Loucy (cell line): ENCODE measurements around the gene STIMATE.

Experiments
- H2AFZ ChIP-seq: fragments of 200-600 bp; sonication (generic); 2 replicates; pipeline ENCODE4 v1.6.0; 2016; ENCODE audit warnings: antibody characterized with exemption, mild to moderate bottlenecking, low read length, moderate library complexity
- H3F3A ChIP-seq: fragments of 200-600 bp; 2 replicates; pipeline ENCODE4 v1.6.0; 2016; ENCODE audit warnings: antibody characterized with exemption, low read depth, mild to moderate bottlenecking
- H3K27me3 ChIP-seq: fragments of 200-600 bp; sonication (generic); 2 replicates; pipeline ENCODE4 v1.6.1; 2014; ENCODE audit warnings: low read length, mild to moderate bottlenecking; ENCODE audit not compliant: insufficient read depth, poor library complexity, severe bottlenecking
- H3K36me3 ChIP-seq: fragments of 200-600 bp; sonication (generic); 2 replicates; pipeline ENCODE4 v1.6.1; 2016; ENCODE audit warnings: low read length; ENCODE audit not compliant: insufficient read depth
- H3K4me1 ChIP-seq: fragments of 200-600 bp; sonication (generic); 2 replicates; pipeline ENCODE4 v1.5.1; 2014; ENCODE audit warnings: low read length, mild to moderate bottlenecking; ENCODE audit not compliant: insufficient read depth, poor library complexity, severe bottlenecking
- H3K4me2 ChIP-seq: fragments of 200-600 bp; sonication (generic); 2 replicates; pipeline ENCODE4 v1.6.0; 2014; ENCODE audit warnings: antibody characterized with exemption, low read length, low read depth, mild to moderate bottlenecking; ENCODE audit not compliant: poor library complexity, severe bottlenecking
- H3K4me3 ChIP-seq: fragments of 200-600 bp; sonication (generic); 2 replicates; pipeline ENCODE4 v1.5.1; 2014; ENCODE audit warnings: low read length, mild to moderate bottlenecking, mixed read lengths; ENCODE audit not compliant: poor library complexity, severe bottlenecking
- H3K79me2 ChIP-seq: fragments of 200-600 bp; sonication (generic); 2 replicates; pipeline ENCODE4 v1.6.1; 2014; ENCODE audit warnings: low read length; ENCODE audit not compliant: insufficient read depth
- H3K9ac ChIP-seq: fragments of 200-600 bp; sonication (generic); 2 replicates; pipeline ENCODE4 v1.6.0; 2014; ENCODE audit warnings: mild to moderate bottlenecking, low read depth, low read length, moderate library complexity; ENCODE audit not compliant: poor library complexity, severe bottlenecking
- H3K9me2 ChIP-seq: fragments of 200-600 bp; sonication (generic); replicated peaks from 2 replicates; pipeline ENCODE4 v1.6.1; 2016; ENCODE audit warnings: low read depth, low read length, mixed read lengths
- H3K9me3 ChIP-seq: fragments of 200-600 bp; sonication (generic); 2 replicates; pipeline ENCODE4 v1.6.1; 2014; ENCODE audit warnings: mild to moderate bottlenecking, antibody characterized with exemption, low read length, low read depth; ENCODE audit not compliant: insufficient read depth
- H4K20me1 ChIP-seq: fragments of 200-600 bp; sonication (generic); 2 replicates; pipeline ENCODE4 v1.6.0; 2014; ENCODE audit warnings: antibody characterized with exemption, low read length, mild to moderate bottlenecking; ENCODE audit not compliant: insufficient read depth, poor library complexity, severe bottlenecking
- EZH2phosphoT487 ChIP-seq: fragments of 200-600 bp; IDR thresholded peaks from 2 replicates; pipeline ENCODE4 v1.6.1; 2018; ENCODE audit warnings: antibody characterized with exemption, mild to moderate bottlenecking, moderate library complexity, borderline replicate concordance
- TF ChIP-seq, protein P1 (sequence below): fragments of 200-600 bp; sonication (generic); conservative IDR thresholded peaks from 2 replicates; pipeline ENCODE4 v1.5.1; 2014; ENCODE audit warnings: mild to moderate bottlenecking, antibody characterized with exemption, low read length

The STIMATE gene

DNA sequence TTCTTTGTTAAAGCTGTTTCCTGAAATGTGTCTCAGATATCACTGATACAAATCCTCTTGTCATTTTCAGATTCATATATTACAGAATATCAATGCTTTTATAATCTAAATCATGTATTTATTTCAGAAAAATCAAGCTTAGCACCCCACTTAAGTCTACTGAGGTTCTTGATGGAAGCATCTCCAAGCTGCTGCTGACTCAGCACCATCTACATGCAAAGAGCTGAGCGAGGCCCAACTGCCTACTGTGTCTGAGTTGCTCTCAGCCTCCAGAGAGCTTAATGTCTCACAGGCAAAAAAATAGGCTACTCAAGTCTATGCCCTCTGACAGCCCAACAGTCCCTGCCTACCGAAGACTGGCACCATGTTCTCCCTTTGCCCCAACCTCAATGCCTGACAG lies 29.2 kb upstream of the STIMATE start:
- Histone ChIP-seq H3K4me1 (peaks cover 15% of the 10 kb centered on the region), H3K9me3 (no peaks in the 10 kb centered on the region), H3K36me3 (peaks cover 29% of the 10 kb centered on the region), H3K9me2 (no peaks in the 10 kb centered on the region), H3K79me2 (no peaks in the 10 kb centered on the region), H3K4me2 (no peak overlapping the region), H3F3A (no peaks in the 10 kb centered on the region), H3K9ac (no peak overlapping the region), H3K27me3 (no peaks in the 10 kb centered on the region), H2AFZ (no peak overlapping the region), H3K4me3 (no peak overlapping the region), H4K20me1 (no peaks in the 10 kb centered on the region)
- TF ChIP-seq, protein P1, sequence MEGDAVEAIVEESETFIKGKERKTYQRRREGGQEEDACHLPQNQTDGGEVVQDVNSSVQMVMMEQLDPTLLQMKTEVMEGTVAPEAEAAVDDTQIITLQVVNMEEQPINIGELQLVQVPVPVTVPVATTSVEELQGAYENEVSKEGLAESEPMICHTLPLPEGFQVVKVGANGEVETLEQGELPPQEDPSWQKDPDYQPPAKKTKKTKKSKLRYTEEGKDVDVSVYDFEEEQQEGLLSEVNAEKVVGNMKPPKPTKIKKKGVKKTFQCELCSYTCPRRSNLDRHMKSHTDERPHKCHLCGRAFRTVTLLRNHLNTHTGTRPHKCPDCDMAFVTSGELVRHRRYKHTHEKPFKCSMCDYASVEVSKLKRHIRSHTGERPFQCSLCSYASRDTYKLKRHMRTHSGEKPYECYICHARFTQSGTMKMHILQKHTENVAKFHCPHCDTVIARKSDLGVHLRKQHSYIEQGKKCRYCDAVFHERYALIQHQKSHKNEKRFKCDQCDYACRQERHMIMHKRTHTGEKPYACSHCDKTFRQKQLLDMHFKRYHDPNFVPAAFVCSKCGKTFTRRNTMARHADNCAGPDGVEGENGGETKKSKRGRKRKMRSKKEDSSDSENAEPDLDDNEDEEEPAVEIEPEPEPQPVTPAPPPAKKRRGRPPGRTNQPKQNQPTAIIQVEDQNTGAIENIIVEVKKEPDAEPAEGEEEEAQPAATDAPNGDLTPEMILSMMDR, result no peak
- TF ChIP-seq EZH2phosphoT487, result no peak

DNA sequence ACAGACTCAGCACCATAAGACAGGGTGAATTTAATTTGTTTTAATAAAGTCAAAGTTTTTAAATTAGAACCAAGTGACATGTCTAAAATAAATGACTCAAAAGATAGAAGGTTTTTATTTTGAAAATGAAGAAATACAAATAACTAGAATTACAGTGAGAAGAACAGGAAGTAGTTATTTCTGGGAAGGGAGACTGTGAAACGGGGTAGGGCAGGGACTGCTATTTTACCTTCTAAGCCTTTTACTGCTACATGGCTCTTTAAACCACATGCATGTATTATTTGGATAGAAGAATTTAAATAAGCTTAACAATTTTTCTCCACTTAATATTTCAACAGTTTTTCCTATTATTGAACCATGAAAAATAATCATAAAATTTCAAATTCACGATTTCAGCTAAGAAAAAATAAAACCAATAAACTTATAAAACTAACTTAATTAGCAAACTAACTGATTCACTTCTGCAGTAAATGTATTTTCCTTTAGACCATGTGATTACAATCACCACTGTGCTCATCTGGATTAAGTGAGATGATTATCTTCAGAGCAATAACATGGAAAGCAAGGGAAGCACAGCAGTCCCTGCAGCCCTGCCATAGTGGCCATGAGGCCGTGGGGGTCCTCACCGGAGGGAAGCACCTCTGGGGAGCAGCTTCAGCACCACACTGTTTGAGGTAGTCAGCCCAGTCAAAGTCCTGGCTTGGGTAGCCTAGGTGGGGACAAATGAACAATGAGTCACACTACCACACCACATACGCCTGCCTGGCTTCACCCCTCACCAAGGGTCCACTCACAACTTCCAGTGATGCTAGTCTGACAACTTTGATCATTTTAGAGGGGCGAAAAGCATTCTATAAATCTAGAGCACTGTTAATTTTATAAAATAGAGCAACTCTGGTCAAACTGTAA lies 28.3 kb upstream of the STIMATE start:
- Histone ChIP-seq H3K9ac (no peak overlapping the region), H3K36me3 (peaks cover 30% of the 10 kb centered on the region), H3K4me3 (no peak overlapping the region), H3K4me1 (peaks cover 18% of the 10 kb centered on the region), H3K9me2 (no peaks in the 10 kb centered on the region), H3K4me2 (no peak overlapping the region), H3K9me3 (no peaks in the 10 kb centered on the region), H3K79me2 (no peaks in the 10 kb centered on the region), H2AFZ (no peak overlapping the region), H3K27me3 (no peaks in the 10 kb centered on the region), H3F3A (no peaks in the 10 kb centered on the region), H4K20me1 (no peaks in the 10 kb centered on the region)
- TF ChIP-seq, protein P1, result no peak
- TF ChIP-seq EZH2phosphoT487, result no peak

DNA sequence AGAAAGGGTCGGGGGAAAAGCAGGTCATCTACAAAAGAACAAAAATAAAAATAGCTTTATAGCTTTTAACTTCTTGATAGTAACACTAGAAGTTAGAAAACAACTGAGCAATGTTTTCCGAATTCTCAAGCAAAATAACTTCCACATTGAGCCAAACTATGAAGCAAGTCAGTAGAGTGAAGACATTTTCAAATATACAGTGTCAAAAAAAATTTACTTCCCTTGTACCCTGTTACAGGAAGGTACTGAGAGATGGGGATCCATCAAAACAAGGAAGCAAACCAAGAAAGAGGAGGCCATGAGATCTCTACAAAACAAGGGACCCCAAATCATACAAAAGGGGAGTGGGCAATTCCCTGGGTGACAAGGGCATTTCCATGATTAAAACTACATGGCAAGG lies 26.6 kb upstream of the STIMATE start:
- H3K27me3 ChIP-seq, result no peaks in the 10 kb centered on the region
- TF ChIP-seq EZH2phosphoT487, result no peak
- TF ChIP-seq, protein P1, result no peak
- H3K9ac ChIP-seq, result no peak overlapping the region
- no peaks in the 10 kb centered on the region for H3K9me2 ChIP-seq
- no peak overlapping the region for H3K4me3 ChIP-seq
- no peaks in the 10 kb centered on the region for H3F3A ChIP-seq
- no peaks in the 10 kb centered on the region for H3K79me2 ChIP-seq
- H3K4me1 ChIP-seq, result peaks cover 18% of the 10 kb centered on the region
- no peaks in the 10 kb centered on the region for H4K20me1 ChIP-seq
- no peak overlapping the region for H3K4me2 ChIP-seq
- H3K36me3 ChIP-seq, result peaks cover 30% of the 10 kb centered on the region; the same call in 1 of the 2 replicates
- no peaks in the 10 kb centered on the region for H3K9me3 ChIP-seq
- no peak overlapping the region for H2AFZ ChIP-seq
